ENCODE data around the gene EPB41L2.

- TF ChIP-seq CTCF (IDR thresholded peaks at IDR 0.05; ENCODE audit: insufficient read depth, low read depth, low read length), result no peak
- TF ChIP-seq EZH2 (IDR thresholded peaks at IDR 0.05; ENCODE audit: insufficient read depth, low read length), result no peak
Measured at GRCh38 chr6:130890521-130890971, 172.5 kb downstream of the EPB41L2 start.
